ENCODE results near the gene ACYP2. TPM values are rescaled to one million over a fixed set of nuclear protein-coding genes. Genes with fewer than 3 reads are reported as not detected.

The ACYP2 gene
- 5.9 to 7.9 TPM (median 6.9 TPM) in 5 replicates for total RNA-seq (2022; extraction: Qiagen RNA extraction)

GRCh38 chr2:54115284-54116137, at the start of gene ACYP2:
Gene ACYP2 (plus strand): TSS chr2:54115615.

DNA sequence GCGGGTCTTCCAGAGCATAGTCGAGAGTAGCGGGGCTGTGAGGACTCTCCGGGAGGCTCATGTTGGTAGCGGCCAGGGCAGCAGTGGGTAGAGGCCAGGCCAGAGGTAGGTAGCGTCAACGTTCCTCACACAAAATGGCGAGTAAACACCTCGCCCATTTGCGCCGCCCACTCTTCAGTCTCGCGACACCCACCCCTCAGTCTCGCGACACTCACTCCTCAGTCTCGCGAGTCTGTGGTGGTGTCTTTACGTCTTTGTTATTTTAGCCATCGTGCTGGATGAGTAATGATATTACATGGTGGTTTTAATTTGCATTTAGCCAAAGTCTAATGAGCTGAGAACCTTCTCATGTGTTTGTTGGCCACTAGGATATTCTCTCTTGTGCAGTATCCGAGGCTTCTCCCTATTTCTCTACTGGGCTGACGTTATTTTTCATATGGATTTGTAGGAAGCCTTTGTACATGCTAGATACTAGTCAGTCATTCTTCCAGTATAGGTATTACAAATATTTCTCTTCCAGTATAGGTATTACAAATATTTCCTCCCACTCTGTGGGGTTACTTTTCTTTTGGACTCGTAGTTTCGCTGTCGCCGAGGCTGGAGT, 140.8 kb downstream of the ACYP2 start, which contains the start of gene TSPYL6:
Gene TSPYL6 (minus strand): TSS at position 139 of the 604 bp plus-strand sequence. CDS start 78 bp downstream, at position 61.

Other genes starting within 250 kb of the ACYP2 start
- gene PSME4, start 144.6 kb upstream of the ACYP2 start, total RNA-seq (2022; extraction: Qiagen RNA extraction), result 43.4 to 57.2 TPM (median 46.7 TPM) in 5 replicates
- not detected in 5 replicates for gene TSPYL6, start 140.6 kb downstream of the ACYP2 start, total RNA-seq (2022; extraction: Qiagen RNA extraction)